ENCODE results near the gene SLC6A4.

- no peak for TF ChIP-seq CTCF (IDR thresholded peaks at IDR 0.05)
- TF ChIP-seq POLR2AphosphoS5 (IDR thresholded peaks at IDR 0.05), result no peak
- no peak for TF ChIP-seq POLR2A (IDR thresholded peaks at IDR 0.05; ENCODE audit: low read depth)
These were observed 1.2 kb downstream of the SLC6A4 start for GRCh38 chr17:30234296-30234695.
